Activated T-helper 1 cell treated with Interleukin-2 at 50 U/mL for 16 hours (primary cell): ENCODE results near the gene ERCC1.
"Not testable (repeated sequence)": the region's sequence is repeated elsewhere in the genome, so short reads cannot be mapped to it uniquely, and the experiment has no call there.

Source experiments
- DNase-seq: peaks from one replicate; pipeline ENCODE4 v3.0.0-alpha.2; 2020; ENCODE audit warnings: low read depth

ERCC1 gene

GRCh38 chr19:45429896-45430295 lies 6.2 kb upstream of the ERCC1 start:
- not testable (repeated sequence) for DNase-seq

- no peak for DNase-seq
Measured at GRCh38 chr19:45428384-45429231, 4.9 kb upstream of the ERCC1 start.

- no peak for DNase-seq
Measured at GRCh38 chr19:45424191-45425058, 708 bp upstream of the ERCC1 start.

GRCh38 chr19:45423033-45423588 lies 606 bp downstream of the ERCC1 start:
- DNase-seq = no peak

GRCh38 chr19:45421947-45422498 lies 1.7 kb downstream of the ERCC1 start:
- DNase-seq = no peak

GRCh38 chr19:45420871-45421270 lies 2.8 kb downstream of the ERCC1 start:
- DNase-seq = no peak

GRCh38 chr19:45420356-45420755 lies 3.4 kb downstream of the ERCC1 start:
- DNase-seq = no peak

GRCh38 chr19:45419895-45420294 lies 3.8 kb downstream of the ERCC1 start:
- DNase-seq = no peak

GRCh38 chr19:45419396-45419795 lies 4.3 kb downstream of the ERCC1 start:
- no peak for DNase-seq

GRCh38 chr19:45418802-45419201 lies 4.9 kb downstream of the ERCC1 start:
- DNase-seq = no peak

GRCh38 chr19:45417151-45417550 lies 6.6 kb downstream of the ERCC1 start:
- DNase-seq = no peak

- DNase-seq = no peak
Measured at GRCh38 chr19:45414468-45414867, 9.2 kb downstream of the ERCC1 start.

GRCh38 chr19:45413497-45413896 lies 10.2 kb downstream of the ERCC1 start:
- no peak for DNase-seq

- not testable (repeated sequence) for DNase-seq
Measured at GRCh38 chr19:45410330-45410729, 13.4 kb downstream of the ERCC1 start.

GRCh38 chr19:45409557-45409920 lies 14.2 kb downstream of the ERCC1 start:
- no peak for DNase-seq

GRCh38 chr19:45408830-45409556 lies 14.7 kb downstream of the ERCC1 start:
- DNase-seq = no peak

- DNase-seq = no peak
Measured at GRCh38 chr19:45408121-45408520, 15.6 kb downstream of the ERCC1 start.

GRCh38 chr19:45407585-45407984 lies 16.1 kb downstream of the ERCC1 start:
- DNase-seq = not testable (repeated sequence)

GRCh38 chr19:45407091-45407375 lies 16.7 kb downstream of the ERCC1 start:
- DNase-seq = no peak

- DNase-seq = peak; percentile 58
Measured at GRCh38 chr19:45406226-45407090, 17.3 kb downstream of the ERCC1 start, which contains the start of gene POLR1G. Gene POLR1G (plus strand): TSS chr19:45406644. CDS start chr19:45406697, 53 bp downstream.
